Measurements from ENCODE around the gene SLC9A2.

The SLC9A2 gene

GRCh38 chr2:102660070-102660469 is 40.7 kb downstream of the SLC9A2 start:
- no peak overlapping the region for H3K27ac ChIP-seq (ENCODE audit: low read depth, low read length)
- H3K4me3 ChIP-seq (ENCODE audit: low read length), result no peak overlapping the region
- no peaks in the 10 kb centered on the region for H3K4me1 ChIP-seq (ENCODE audit: insufficient read depth, low read length)
- H3K27me3 ChIP-seq (ENCODE audit: insufficient read depth, low read length), result no peaks in the 10 kb centered on the region
- H3K9ac ChIP-seq (ENCODE audit: low read depth, low read length), result no peak overlapping the region
- 87% methylated on average over 2 of the region's 2 CpGs for WGBS
- no peaks in the 10 kb centered on the region for H3K9me3 ChIP-seq (ENCODE audit: insufficient read depth, low read depth, low read length)
- no peaks in the 10 kb centered on the region for H3K36me3 ChIP-seq (ENCODE audit: insufficient read depth, low read length)

GRCh38 chr2:102660574-102660973 is 41.2 kb downstream of the SLC9A2 start:
- Histone ChIP-seq H3K27me3 (ENCODE audit: insufficient read depth, low read length) (no peaks in the 10 kb centered on the region), H3K36me3 (ENCODE audit: insufficient read depth, low read length) (no peaks in the 10 kb centered on the region), H3K4me3 (ENCODE audit: low read length) (no peak overlapping the region), H3K27ac (ENCODE audit: low read depth, low read length) (no peak overlapping the region), H3K9me3 (ENCODE audit: insufficient read depth, low read depth, low read length) (no peaks in the 10 kb centered on the region), H3K9ac (ENCODE audit: low read depth, low read length) (no peak overlapping the region), H3K4me1 (ENCODE audit: insufficient read depth, low read length) (no peaks in the 10 kb centered on the region)
- 95% methylated on average over 5 of the region's 6 CpGs for WGBS

DNA sequence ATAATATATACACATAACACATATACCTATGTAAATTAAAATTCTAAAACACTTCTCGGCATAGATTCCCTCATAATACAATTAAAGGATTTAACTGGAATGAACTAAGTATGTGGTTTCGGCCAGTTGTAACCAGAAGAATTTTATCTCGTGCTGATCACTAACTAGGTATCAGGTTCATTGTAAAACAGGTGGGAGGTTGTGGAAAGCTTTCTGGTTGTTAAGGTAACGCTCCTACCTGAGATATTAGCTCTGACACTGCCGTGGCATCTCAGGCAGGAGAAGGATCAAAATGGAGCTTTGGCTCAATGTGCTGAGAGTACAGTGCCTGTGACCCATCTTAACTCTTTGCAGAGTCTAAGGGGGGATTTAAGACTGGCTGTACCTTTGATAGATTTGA is 42.5 kb downstream of the SLC9A2 start:
- Histone ChIP-seq H3K36me3 (ENCODE audit: insufficient read depth, low read length) (no peaks in the 10 kb centered on the region), H3K27ac (ENCODE audit: low read depth, low read length) (no peak overlapping the region), H3K4me3 (ENCODE audit: low read length) (no peak overlapping the region), H3K9ac (ENCODE audit: low read depth, low read length) (no peak overlapping the region), H3K4me1 (ENCODE audit: insufficient read depth, low read length) (no peaks in the 10 kb centered on the region), H3K9me3 (ENCODE audit: insufficient read depth, low read depth, low read length) (no peaks in the 10 kb centered on the region), H3K27me3 (ENCODE audit: insufficient read depth, low read length) (no peaks in the 10 kb centered on the region)
- WGBS, result 89% methylated on average over 4 of the region's 5 CpGs

GRCh38 chr2:102662833-102663232 is 43.5 kb downstream of the SLC9A2 start:
- Histone ChIP-seq H3K4me3 (ENCODE audit: low read length) (no peak overlapping the region), H3K4me1 (ENCODE audit: insufficient read depth, low read length) (no peaks in the 10 kb centered on the region), H3K36me3 (ENCODE audit: insufficient read depth, low read length) (no peaks in the 10 kb centered on the region), H3K27ac (ENCODE audit: low read depth, low read length) (no peak overlapping the region), H3K9me3 (ENCODE audit: insufficient read depth, low read depth, low read length) (no peaks in the 10 kb centered on the region), H3K9ac (ENCODE audit: low read depth, low read length) (no peak overlapping the region), H3K27me3 (ENCODE audit: insufficient read depth, low read length) (no peaks in the 10 kb centered on the region)
- 96% methylated on average over 5 of the region's 5 CpGs for WGBS

DNA sequence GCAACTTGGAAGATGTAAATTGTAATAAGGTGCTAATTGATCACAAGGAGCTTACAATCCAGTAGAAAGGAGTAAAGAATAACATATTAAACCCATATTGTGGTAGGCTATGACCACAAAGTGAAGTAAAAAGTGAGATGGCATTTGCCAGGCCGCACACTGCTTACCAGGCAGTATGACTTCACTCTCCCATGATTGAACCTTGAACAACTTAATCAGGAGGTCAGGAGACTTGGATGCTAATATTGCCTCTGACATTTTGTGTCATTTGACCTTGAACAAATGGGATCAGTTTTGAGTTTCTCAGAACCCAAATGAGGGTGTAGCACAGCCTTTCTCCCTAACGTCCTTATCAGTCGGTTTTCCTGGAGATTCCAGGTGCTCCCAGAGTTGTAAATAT is 44.0 kb downstream of the SLC9A2 start:
- 95% methylated on average over 3 of the region's 3 CpGs for WGBS
- Histone ChIP-seq H3K27ac (ENCODE audit: low read depth, low read length) (no peak overlapping the region), H3K4me3 (ENCODE audit: low read length) (no peak overlapping the region), H3K4me1 (ENCODE audit: insufficient read depth, low read length) (no peaks in the 10 kb centered on the region), H3K36me3 (ENCODE audit: insufficient read depth, low read length) (no peaks in the 10 kb centered on the region), H3K9me3 (ENCODE audit: insufficient read depth, low read depth, low read length) (no peaks in the 10 kb centered on the region), H3K27me3 (ENCODE audit: insufficient read depth, low read length) (no peaks in the 10 kb centered on the region), H3K9ac (ENCODE audit: low read depth, low read length) (no peak overlapping the region)

GRCh38 chr2:102664471-102664909 is 45.1 kb downstream of the SLC9A2 start:
- Histone ChIP-seq H3K27ac (ENCODE audit: low read depth, low read length) (no peak overlapping the region), H3K9ac (ENCODE audit: low read depth, low read length) (no peak overlapping the region), H3K4me1 (ENCODE audit: insufficient read depth, low read length) (no peaks in the 10 kb centered on the region), H3K36me3 (ENCODE audit: insufficient read depth, low read length) (no peaks in the 10 kb centered on the region), H3K9me3 (ENCODE audit: insufficient read depth, low read depth, low read length) (no peaks in the 10 kb centered on the region), H3K27me3 (ENCODE audit: insufficient read depth, low read length) (no peaks in the 10 kb centered on the region), H3K4me3 (ENCODE audit: low read length) (no peak overlapping the region)
- WGBS, result 89% methylated on average over 2 of the region's 2 CpGs

GRCh38 chr2:102667072-102667471 is 47.7 kb downstream of the SLC9A2 start:
- H3K9me3 ChIP-seq (ENCODE audit: insufficient read depth, low read depth, low read length), result no peaks in the 10 kb centered on the region
- no peak overlapping the region for H3K9ac ChIP-seq (ENCODE audit: low read depth, low read length)
- no peak overlapping the region for H3K27ac ChIP-seq (ENCODE audit: low read depth, low read length)
- no peaks in the 10 kb centered on the region for H3K4me1 ChIP-seq (ENCODE audit: insufficient read depth, low read length)
- over 99% methylated on average over 2 of the region's 2 CpGs for WGBS
- H3K36me3 ChIP-seq (ENCODE audit: insufficient read depth, low read length), result no peaks in the 10 kb centered on the region
- no peaks in the 10 kb centered on the region for H3K27me3 ChIP-seq (ENCODE audit: insufficient read depth, low read length)
- H3K4me3 ChIP-seq (ENCODE audit: low read length), result no peak overlapping the region

GRCh38 chr2:102668171-102668570 is 48.8 kb downstream of the SLC9A2 start:
- Histone ChIP-seq H3K9me3 (ENCODE audit: insufficient read depth, low read depth, low read length) (no peaks in the 10 kb centered on the region), H3K4me3 (ENCODE audit: low read length) (no peak overlapping the region), H3K4me1 (ENCODE audit: insufficient read depth, low read length) (no peaks in the 10 kb centered on the region), H3K27ac (ENCODE audit: low read depth, low read length) (no peak overlapping the region), H3K36me3 (ENCODE audit: insufficient read depth, low read length) (no peaks in the 10 kb centered on the region), H3K27me3 (ENCODE audit: insufficient read depth, low read length) (no peaks in the 10 kb centered on the region), H3K9ac (ENCODE audit: low read depth, low read length) (no peak overlapping the region)
- WGBS, result 91% methylated on average over 4 of the region's 4 CpGs

DNA sequence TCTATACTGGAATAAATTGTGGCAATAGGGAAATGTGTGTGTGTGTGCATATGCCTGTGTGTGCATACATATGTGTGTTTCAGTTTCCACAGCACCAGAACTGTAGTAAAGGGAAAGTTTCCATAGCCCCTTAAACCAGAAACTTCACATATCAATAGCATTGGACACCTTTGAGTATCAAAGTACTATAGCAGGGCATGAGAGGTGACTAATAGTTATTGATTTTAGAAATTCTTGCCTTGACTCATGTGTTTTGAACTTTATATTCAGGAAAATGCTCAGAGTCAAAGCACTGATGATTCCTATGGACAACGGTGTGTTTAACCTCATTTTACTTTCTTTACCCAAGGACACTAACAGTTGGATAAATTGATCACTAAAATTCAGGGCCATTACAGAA is 50.0 kb downstream of the SLC9A2 start:
- Histone ChIP-seq H3K27me3 (ENCODE audit: insufficient read depth, low read length) (no peaks in the 10 kb centered on the region), H3K27ac (ENCODE audit: low read depth, low read length) (no peak overlapping the region), H3K4me3 (ENCODE audit: low read length) (no peak overlapping the region), H3K9ac (ENCODE audit: low read depth, low read length) (no peak overlapping the region), H3K9me3 (ENCODE audit: insufficient read depth, low read depth, low read length) (no peaks in the 10 kb centered on the region), H3K36me3 (ENCODE audit: insufficient read depth, low read length) (no peaks in the 10 kb centered on the region), H3K4me1 (ENCODE audit: insufficient read depth, low read length) (no peaks in the 10 kb centered on the region)
- WGBS, result 100% methylated on average over 1 of the region's 1 CpG

- Histone ChIP-seq H3K9ac (ENCODE audit: low read depth, low read length) (no peak overlapping the region), H3K4me3 (ENCODE audit: low read length) (no peak overlapping the region), H3K27ac (ENCODE audit: low read depth, low read length) (no peak overlapping the region), H3K9me3 (ENCODE audit: insufficient read depth, low read depth, low read length) (no peaks in the 10 kb centered on the region), H3K4me1 (ENCODE audit: insufficient read depth, low read length) (no peaks in the 10 kb centered on the region), H3K27me3 (ENCODE audit: insufficient read depth, low read length) (no peaks in the 10 kb centered on the region), H3K36me3 (ENCODE audit: insufficient read depth, low read length) (no peaks in the 10 kb centered on the region)
- 94% methylated on average over 3 of the region's 4 CpGs for WGBS
Measured at GRCh38 chr2:102672107-102672776, 52.9 kb downstream of the SLC9A2 start.

DNA sequence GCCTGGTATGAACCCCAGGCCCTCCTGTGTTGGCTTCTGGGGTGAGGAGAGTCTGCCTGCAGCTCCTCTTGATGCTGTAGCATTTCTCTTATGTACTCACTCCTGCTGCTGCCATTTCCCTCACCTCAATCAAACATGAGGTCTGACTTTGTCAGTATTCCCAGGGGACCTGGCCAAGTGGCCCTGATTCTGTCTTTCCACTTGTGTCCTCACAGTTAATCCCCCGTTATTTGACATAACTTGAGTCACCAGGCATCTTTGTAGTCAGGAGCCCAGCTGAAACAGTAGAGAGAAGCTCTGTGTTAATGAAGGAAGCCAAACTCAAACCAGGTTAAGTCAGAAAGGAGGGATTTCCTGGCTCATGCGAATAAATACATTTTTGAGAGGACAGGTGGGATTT is 55.0 kb downstream of the SLC9A2 start:
- H3K4me1 ChIP-seq (ENCODE audit: insufficient read depth, low read length), result no peaks in the 10 kb centered on the region
- no peaks in the 10 kb centered on the region for H3K36me3 ChIP-seq (ENCODE audit: insufficient read depth, low read length)
- no peaks in the 10 kb centered on the region for H3K27me3 ChIP-seq (ENCODE audit: insufficient read depth, low read length)
- no peaks in the 10 kb centered on the region for H3K9me3 ChIP-seq (ENCODE audit: insufficient read depth, low read depth, low read length)
- H3K4me3 ChIP-seq (ENCODE audit: low read length), result no peak overlapping the region
- 98% methylated on average over 2 of the region's 2 CpGs for WGBS
- no peak overlapping the region for H3K27ac ChIP-seq (ENCODE audit: low read depth, low read length)
- H3K9ac ChIP-seq (ENCODE audit: low read depth, low read length), result no peak overlapping the region

- no peaks in the 10 kb centered on the region for H3K4me1 ChIP-seq (ENCODE audit: insufficient read depth, low read length)
- H3K9me3 ChIP-seq (ENCODE audit: insufficient read depth, low read depth, low read length), result no peaks in the 10 kb centered on the region
- H3K27me3 ChIP-seq (ENCODE audit: insufficient read depth, low read length), result no peaks in the 10 kb centered on the region
- no peaks in the 10 kb centered on the region for H3K36me3 ChIP-seq (ENCODE audit: insufficient read depth, low read length)
- WGBS, result 93% methylated on average over 4 of the region's 4 CpGs
- H3K9ac ChIP-seq (ENCODE audit: low read depth, low read length), result no peak overlapping the region
- H3K27ac ChIP-seq (ENCODE audit: low read depth, low read length), result no peak overlapping the region
- no peak overlapping the region for H3K4me3 ChIP-seq (ENCODE audit: low read length)
Measured at GRCh38 chr2:102674836-102675235, 55.5 kb downstream of the SLC9A2 start.
